ENCODE measurements around the gene DPAGT1. TPM values are rescaled to one million over a fixed set of nuclear protein-coding genes. Genes with fewer than 3 reads are reported as not detected.
A peak's percentile ranks its signal among the peaks of the same experiment; 100 is the strongest.

The DPAGT1 gene
- total RNA-seq, 2 experiments from 2014 or later: 64.4 to 66.9 TPM

GRCh38 chr11:119115484-119116234 is 14.0 kb upstream of the DPAGT1 start:
- peaks cover 33% of the 10 kb centered on the region for H3K4me1 Mint-ChIP-seq (ENCODE audit: low read depth)
- H3K4me3 Mint-ChIP-seq: peak overlapping the region; percentile 74
- intact Hi-C loops (cut with micrococcal nuclease): no loop called here
- H3K27me3 Mint-ChIP-seq: no peaks in the 10 kb centered on the region
- CTCF ChIA-PET: interaction anchor here (0.6 to 1.8 kb wide), 5 partner anchors 11 to 222 kb away, joined by 3 to 6 read pairs (median 3); a partner anchor contains a TSS
- H3K36me3 Mint-ChIP-seq: peaks cover 32% of the 10 kb centered on the region
- peak; percentile 51 for DNase-seq
- POLR2A ChIA-PET: interaction anchor here (0.7 to 1.5 kb wide), 7 partner anchors 8 to 245 kb away, joined by 3 to 6 read pairs (median 4); partner anchors contain the start of genes DPAGT1, SLC37A4 and VPS11
- no peaks in the 10 kb centered on the region for H3K9me3 Mint-ChIP-seq
- peak overlapping the region; percentile 96 for H3K27ac Mint-ChIP-seq

- no peak for DNase-seq
- intact Hi-C loops (cut with micrococcal nuclease): no loop called here
- Mint-ChIP-seq H3K27me3 (no peaks in the 10 kb centered on the region), H3K36me3 (peaks cover 34% of the 10 kb centered on the region), H3K4me1 (ENCODE audit: low read depth) (peaks cover 38% of the 10 kb centered on the region), H3K9me3 (no peaks in the 10 kb centered on the region), H3K4me3 (no peak overlapping the region), H3K27ac (no peak overlapping the region)
- ChIA-PET CTCF (no interaction called here), POLR2A (no interaction called here)
Measured at GRCh38 chr11:119114351-119114750, 12.7 kb upstream of the DPAGT1 start.

GRCh38 chr11:119113716-119114115 is 12.1 kb upstream of the DPAGT1 start:
- CTCF ChIA-PET: no interaction called here
- no peaks in the 10 kb centered on the region for H3K9me3 Mint-ChIP-seq
- H3K36me3 Mint-ChIP-seq: peaks cover 34% of the 10 kb centered on the region
- H3K4me1 Mint-ChIP-seq (ENCODE audit: low read depth): peaks cover 45% of the 10 kb centered on the region
- peak overlapping the region; percentile 44 for H3K27ac Mint-ChIP-seq
- H3K27me3 Mint-ChIP-seq: no peaks in the 10 kb centered on the region
- no peak for DNase-seq
- H3K4me3 Mint-ChIP-seq: no peak overlapping the region
- intact Hi-C loops (cut with micrococcal nuclease): no loop called here
- POLR2A ChIA-PET: no interaction called here

- no peak overlapping the region for H3K4me3 Mint-ChIP-seq
- peaks cover 48% of the 10 kb centered on the region for H3K4me1 Mint-ChIP-seq (ENCODE audit: low read depth)
- H3K27ac Mint-ChIP-seq: peak overlapping the region; percentile 44
- H3K9me3 Mint-ChIP-seq: no peaks in the 10 kb centered on the region
- no peak for DNase-seq
- intact Hi-C loops (cut with micrococcal nuclease): no loop called here
- ChIA-PET POLR2A (interaction anchor here (1.5 to 2.0 kb wide), 2 partner anchors 10 to 18 kb away, joined by 3 to 7 read pairs; no protein-coding TSS in a partner anchor), CTCF (interaction anchor here (0.6 to 1.2 kb wide), 2 partner anchors 13 to 209 kb away, joined by 3 to 4 read pairs; no protein-coding TSS in a partner anchor)
- peaks cover 31% of the 10 kb centered on the region for H3K36me3 Mint-ChIP-seq
- H3K27me3 Mint-ChIP-seq: no peaks in the 10 kb centered on the region
Measured at GRCh38 chr11:119112314-119113020, 10.8 kb upstream of the DPAGT1 start.

- CTCF ChIA-PET: interaction anchor here (0.7 to 1.2 kb wide), 2 partner anchors 78 to 210 kb away, joined by 3 to 4 read pairs; no protein-coding TSS in a partner anchor
- intact Hi-C loops (cut with micrococcal nuclease): no loop called here
- Mint-ChIP-seq H3K4me3 (no peak overlapping the region), H3K27ac (no peak overlapping the region), H3K27me3 (no peaks in the 10 kb centered on the region), H3K36me3 (peaks cover 27% of the 10 kb centered on the region), H3K9me3 (no peaks in the 10 kb centered on the region), H3K4me1 (ENCODE audit: low read depth) (peaks cover 52% of the 10 kb centered on the region)
- no peak for DNase-seq
- POLR2A ChIA-PET: interaction anchor here (1.0 to 2.0 kb wide), 3 partner anchors 9 to 17 kb away, joined by 3 to 7 read pairs (median 4); partner anchors contain the start of genes DPAGT1 and HINFP
Measured at GRCh38 chr11:119111361-119111925, 9.8 kb upstream of the DPAGT1 start.

- H3K36me3 Mint-ChIP-seq: peaks cover 23% of the 10 kb centered on the region
- no peak overlapping the region for H3K27ac Mint-ChIP-seq
- H3K9me3 Mint-ChIP-seq: no peaks in the 10 kb centered on the region
- intact Hi-C loops (cut with micrococcal nuclease): no loop called here
- ChIA-PET CTCF (no interaction called here), POLR2A (interaction anchor here (1.0 to 5.2 kb wide), 3 partner anchors 9 to 16 kb away, joined by 3 to 56 read pairs (median 4); partner anchors contain the start of genes DPAGT1 and HINFP)
- DNase-seq: no peak
- H3K4me1 Mint-ChIP-seq (ENCODE audit: low read depth): peaks cover 51% of the 10 kb centered on the region
- no peak overlapping the region for H3K4me3 Mint-ChIP-seq
- no peaks in the 10 kb centered on the region for H3K27me3 Mint-ChIP-seq
Measured at GRCh38 chr11:119110439-119110838, 8.8 kb upstream of the DPAGT1 start.

- intact Hi-C loops (cut with micrococcal nuclease): loop anchor here (5.0 kb wide), 1 partner anchor 183 kb away; the partner anchor contains the start of gene BCL9L
- Mint-ChIP-seq H3K27ac (no peak overlapping the region), H3K9me3 (no peaks in the 10 kb centered on the region), H3K4me3 (peak overlapping the region; percentile 80), H3K36me3 (peaks cover 20% of the 10 kb centered on the region), H3K27me3 (no peaks in the 10 kb centered on the region), H3K4me1 (ENCODE audit: low read depth) (peaks cover 45% of the 10 kb centered on the region)
- ChIA-PET POLR2A (interaction anchor here (1.2 to 5.2 kb wide), 3 partner anchors 11 to 25 kb away, joined by 3 to 56 read pairs (median 3); partner anchors contain the start of genes HINFP and HMBS), CTCF (interaction anchor here (1.1 to 2.2 kb wide), 5 partner anchors 10 to 175 kb away, joined by 3 to 9 read pairs (median 6); partner anchors contain the start of gene HINFP)
- DNase-seq: no peak
Measured at GRCh38 chr11:119109843-119110242, 8.2 kb upstream of the DPAGT1 start.

- Mint-ChIP-seq H3K27me3 (no peaks in the 10 kb centered on the region), H3K36me3 (peaks cover 14% of the 10 kb centered on the region), H3K27ac (peak overlapping the region; percentile 85), H3K9me3 (no peaks in the 10 kb centered on the region), H3K4me1 (ENCODE audit: low read depth) (peaks cover 38% of the 10 kb centered on the region), H3K4me3 (peak overlapping the region; percentile 80)
- CTCF ChIA-PET: interaction anchor here (0.7 to 2.2 kb wide), 7 partner anchors 9 to 176 kb away, joined by 3 to 9 read pairs (median 5); partner anchors contain the start of gene HINFP
- no peak for DNase-seq
- POLR2A ChIA-PET: interaction anchor here (0.9 to 5.2 kb wide), 4 partner anchors 11 to 24 kb away, joined by 3 to 56 read pairs (median 3); partner anchors contain the start of genes HINFP and HMBS
- intact Hi-C loops (cut with micrococcal nuclease): loop anchor here (5.0 kb wide), 1 partner anchor 182 kb away; the partner anchor contains the start of gene BCL9L
Measured at GRCh38 chr11:119108857-119109221, 7.2 kb upstream of the DPAGT1 start.

GRCh38 chr11:119108146-119108856 is 6.6 kb upstream of the DPAGT1 start:
- ChIA-PET CTCF (interaction anchor here (0.7 to 2.2 kb wide), 6 partner anchors 8 to 176 kb away, joined by 3 to 9 read pairs (median 4); partner anchors contain the start of gene HINFP), POLR2A (interaction anchor here (0.9 to 5.2 kb wide), 5 partner anchors 7 to 41 kb away, joined by 3 to 56 read pairs (median 4); partner anchors contain the start of genes HINFP and VPS11)
- Mint-ChIP-seq H3K27me3 (no peaks in the 10 kb centered on the region), H3K4me1 (ENCODE audit: low read depth) (peaks cover 39% of the 10 kb centered on the region), H3K9me3 (no peaks in the 10 kb centered on the region), H3K36me3 (peaks cover 10% of the 10 kb centered on the region), H3K4me3 (peak overlapping the region; percentile 80), H3K27ac (peak overlapping the region; percentile 85)
- DNase-seq: peak; percentile 60
- intact Hi-C loops (cut with micrococcal nuclease): loop anchor here (5.0 kb wide), 1 partner anchor 181 kb away; the partner anchor contains the start of gene BCL9L

- Mint-ChIP-seq H3K36me3 (peaks cover 5% of the 10 kb centered on the region), H3K9me3 (no peaks in the 10 kb centered on the region), H3K4me1 (ENCODE audit: low read depth) (peaks cover 41% of the 10 kb centered on the region), H3K27me3 (no peaks in the 10 kb centered on the region), H3K27ac (peak overlapping the region; percentile 85), H3K4me3 (peak overlapping the region; percentile 80)
- intact Hi-C loops (cut with micrococcal nuclease): loop anchor here (1.0 to 5.0 kb wide), 6 partner anchors 12 to 213 kb away; partner anchors contain the start of genes BCL9L, HINFP, HYOU1 and VPS11
- DNase-seq: no peak
- ChIA-PET CTCF (interaction anchor here (1.2 to 1.8 kb wide), 5 partner anchors 13 to 216 kb away, joined by 4 to 7 read pairs (median 6); partner anchors contain the start of gene CBL), POLR2A (interaction anchor here (0.9 to 5.2 kb wide), 8 partner anchors 8 to 98 kb away, joined by 3 to 56 read pairs (median 7); partner anchors contain the start of genes HINFP, HMBS, HYOU1 and TRAPPC4)
Measured at GRCh38 chr11:119107538-119108145, 6.0 kb upstream of the DPAGT1 start.
